Prostate gland (tissue), 2 donors: Measurements from ENCODE around the gene GOLGA8A.
"Not testable (repeated sequence)": the region's sequence is repeated elsewhere in the genome, so short reads cannot be mapped to it uniquely, and the experiment has no call there.

ENCODE experiments used
- CTCF ChIP-seq, 4 experiments: fragments of 200-600 bp in 2 of 4; fragments of 450-650 bp in 2 of 4; sonication (generic) in 2 of 4; IDR thresholded peaks; 1 replicate in 3 of 4; 2 replicates in 1 of 4; pipeline ENCODE4 v1.5.1; 2016 to 2019; ENCODE audit warnings: antibody characterized with exemption in 4 of 4, mild to moderate bottlenecking in 2 of 4, moderate library complexity in 2 of 4
- POLR2AphosphoS5 ChIP-seq: sonication (generic); formaldehyde crosslinking; IDR thresholded peaks from one replicate; pipeline ENCODE4 v1.6.1; 2017; ENCODE audit warnings: antibody characterized with exemption

- not testable (repeated sequence) for TF ChIP-seq CTCF (IDR thresholded peaks at IDR 0.05); POLR2AphosphoS5
Observed at GRCh38 chr15:34418435-34418834, 19.2 kb downstream of the GOLGA8A start.
